ENCODE measurements around the gene GRIA3. TPM values are rescaled to one million over a fixed set of nuclear protein-coding genes. Genes with fewer than 3 reads are reported as not detected.

GRIA3 gene
- polyA plus RNA-seq, 1 experiment: 27.7 TPM

DNA sequence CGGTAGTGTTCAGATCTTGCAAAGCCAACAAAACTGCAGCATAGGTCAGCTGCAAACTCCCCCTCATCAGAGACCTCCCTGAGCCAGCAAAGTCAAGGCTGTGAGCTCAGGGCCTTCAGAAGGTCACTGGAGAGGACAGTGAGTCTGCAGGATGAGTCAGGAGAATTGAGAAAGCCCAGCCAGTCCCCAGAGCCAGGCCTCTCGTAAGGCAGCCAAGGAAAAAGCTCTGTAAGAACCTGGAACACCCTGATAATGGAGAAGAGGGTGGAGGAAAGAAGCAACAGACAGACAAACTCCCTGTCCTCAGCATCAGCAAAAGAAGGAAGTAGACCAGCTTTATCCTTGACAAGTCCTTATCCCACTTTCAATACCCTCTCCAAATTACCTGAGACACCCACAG, 33.0 kb downstream of the GRIA3 start:
- H3K4me3 ChIP-seq (ENCODE audit: low read depth, low read length): no peak overlapping the region
- no peaks in the 10 kb centered on the region for H3K27me3 ChIP-seq (ENCODE audit: control insufficient read depth, insufficient read depth, low read length)
- TF ChIP-seq, protein P1, sequence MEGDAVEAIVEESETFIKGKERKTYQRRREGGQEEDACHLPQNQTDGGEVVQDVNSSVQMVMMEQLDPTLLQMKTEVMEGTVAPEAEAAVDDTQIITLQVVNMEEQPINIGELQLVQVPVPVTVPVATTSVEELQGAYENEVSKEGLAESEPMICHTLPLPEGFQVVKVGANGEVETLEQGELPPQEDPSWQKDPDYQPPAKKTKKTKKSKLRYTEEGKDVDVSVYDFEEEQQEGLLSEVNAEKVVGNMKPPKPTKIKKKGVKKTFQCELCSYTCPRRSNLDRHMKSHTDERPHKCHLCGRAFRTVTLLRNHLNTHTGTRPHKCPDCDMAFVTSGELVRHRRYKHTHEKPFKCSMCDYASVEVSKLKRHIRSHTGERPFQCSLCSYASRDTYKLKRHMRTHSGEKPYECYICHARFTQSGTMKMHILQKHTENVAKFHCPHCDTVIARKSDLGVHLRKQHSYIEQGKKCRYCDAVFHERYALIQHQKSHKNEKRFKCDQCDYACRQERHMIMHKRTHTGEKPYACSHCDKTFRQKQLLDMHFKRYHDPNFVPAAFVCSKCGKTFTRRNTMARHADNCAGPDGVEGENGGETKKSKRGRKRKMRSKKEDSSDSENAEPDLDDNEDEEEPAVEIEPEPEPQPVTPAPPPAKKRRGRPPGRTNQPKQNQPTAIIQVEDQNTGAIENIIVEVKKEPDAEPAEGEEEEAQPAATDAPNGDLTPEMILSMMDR (IDR thresholded peaks at IDR 0.05; ENCODE audit: insufficient read depth, low read depth, low read length): no peak
- no peaks in the 10 kb centered on the region for H3K36me3 ChIP-seq (ENCODE audit: control insufficient read depth, insufficient read depth, low read length)
- ChIA-PET CTCF (no interaction called here), POLR2A (no interaction called here)
- peak; percentile 8 for DNase-seq (ENCODE audit: low read depth)

DNA sequence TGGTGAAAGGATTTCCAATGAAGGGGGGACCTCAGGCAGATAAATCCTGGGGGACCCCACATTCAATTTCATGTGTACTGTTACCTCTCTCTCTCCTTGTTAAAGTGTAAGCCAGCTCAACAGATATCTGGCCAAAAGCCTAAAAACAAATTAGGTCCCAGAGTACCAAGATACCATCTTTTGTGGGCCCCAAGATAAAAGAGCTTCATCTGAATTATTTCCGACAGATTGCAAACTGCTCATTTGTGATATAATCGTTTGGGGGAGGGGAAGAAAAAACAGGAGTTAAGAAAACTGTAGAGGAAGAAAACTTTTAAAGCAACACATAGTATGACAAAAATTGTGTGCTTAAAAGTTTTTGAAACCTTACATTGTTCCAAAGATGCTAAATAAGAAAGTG, 33.6 kb downstream of the GRIA3 start:
- TF ChIP-seq, protein P1 (IDR thresholded peaks at IDR 0.05; ENCODE audit: insufficient read depth, low read depth, low read length): no peak
- CTCF ChIA-PET: no interaction called here
- POLR2A ChIA-PET: no interaction called here
- H3K4me3 ChIP-seq (ENCODE audit: low read depth, low read length): no peak overlapping the region
- H3K36me3 ChIP-seq (ENCODE audit: control insufficient read depth, insufficient read depth, low read length): no peaks in the 10 kb centered on the region
- no peaks in the 10 kb centered on the region for H3K27me3 ChIP-seq (ENCODE audit: control insufficient read depth, insufficient read depth, low read length)
- DNase-seq (ENCODE audit: low read depth): no peak

DNA sequence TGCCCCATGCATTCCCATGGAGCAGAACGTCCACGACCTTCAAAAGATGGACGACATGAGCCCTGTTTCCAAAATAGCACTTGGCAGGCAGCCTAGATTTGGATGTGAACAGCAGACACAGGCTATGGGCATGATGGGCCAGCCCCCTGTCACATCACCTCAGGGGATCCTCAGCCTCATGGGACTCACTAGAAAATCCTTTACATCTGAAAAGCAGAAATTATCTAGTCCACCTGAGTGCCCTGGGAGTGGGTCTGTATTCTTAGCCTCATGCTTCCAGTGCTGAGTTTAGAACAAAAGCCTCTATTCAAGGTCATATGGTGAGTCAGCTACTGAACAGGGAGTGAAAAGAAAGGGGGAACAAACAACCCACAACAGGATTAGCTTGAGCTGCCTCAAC, 35.8 kb downstream of the GRIA3 start:
- H3K4me3 ChIP-seq (ENCODE audit: low read depth, low read length): no peak overlapping the region
- H3K27me3 ChIP-seq (ENCODE audit: control insufficient read depth, insufficient read depth, low read length): no peaks in the 10 kb centered on the region
- POLR2A ChIA-PET: no interaction called here
- no peaks in the 10 kb centered on the region for H3K36me3 ChIP-seq (ENCODE audit: control insufficient read depth, insufficient read depth, low read length)
- TF ChIP-seq, protein P1 (IDR thresholded peaks at IDR 0.05; ENCODE audit: insufficient read depth, low read depth, low read length): no peak
- CTCF ChIA-PET: no interaction called here
- DNase-seq (ENCODE audit: low read depth): no peak

DNA sequence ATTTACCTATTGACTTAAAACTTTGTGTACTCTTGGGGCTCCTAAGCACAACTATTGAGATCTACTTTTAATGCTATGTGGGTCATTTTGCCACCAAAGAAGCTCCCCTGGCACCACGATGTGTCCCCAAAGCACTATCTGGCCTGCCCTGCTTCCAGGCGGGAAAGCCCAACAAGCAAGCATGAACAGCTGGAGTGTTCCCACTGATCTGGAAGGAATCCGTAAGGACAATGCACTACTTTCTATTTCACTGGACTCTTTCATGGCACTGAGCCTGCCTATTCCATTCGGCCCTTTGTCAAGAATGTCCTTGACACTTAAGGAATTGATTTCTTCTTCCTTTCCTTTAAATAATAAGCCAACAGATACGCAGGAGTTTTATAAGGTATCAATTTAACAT, 38.8 kb downstream of the GRIA3 start:
- H3K4me3 ChIP-seq (ENCODE audit: low read depth, low read length): no peak overlapping the region
- ChIA-PET POLR2A (no interaction called here), CTCF (no interaction called here)
- no peak for DNase-seq (ENCODE audit: low read depth)
- H3K27me3 ChIP-seq (ENCODE audit: control insufficient read depth, insufficient read depth, low read length): no peaks in the 10 kb centered on the region
- H3K36me3 ChIP-seq (ENCODE audit: control insufficient read depth, insufficient read depth, low read length): no peaks in the 10 kb centered on the region
- TF ChIP-seq, protein P1 (IDR thresholded peaks at IDR 0.05; ENCODE audit: insufficient read depth, low read depth, low read length): no peak

DNA sequence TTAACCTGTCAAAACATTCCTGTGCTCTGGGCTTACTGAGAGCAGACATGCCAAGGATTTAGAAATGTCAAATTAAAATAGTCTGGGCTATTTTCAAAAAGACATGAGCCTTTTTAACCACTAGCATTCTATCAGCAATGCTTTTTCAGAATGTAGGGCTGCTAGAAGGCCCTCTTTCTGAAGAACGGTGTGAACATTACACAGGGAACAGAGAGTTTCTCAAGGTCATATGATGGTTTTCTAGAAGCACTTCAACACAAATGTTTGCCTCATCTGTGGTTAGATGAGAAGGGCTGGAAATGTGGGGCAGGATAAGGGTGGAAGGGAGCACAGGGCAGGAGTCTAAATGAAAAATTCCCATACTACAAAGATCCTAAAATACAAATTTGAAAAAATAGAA, 39.3 kb downstream of the GRIA3 start:
- POLR2A ChIA-PET: no interaction called here

More for the DNA sequence above, 39.3 kb downstream of the GRIA3 start:
- TF ChIP-seq, protein P1 (IDR thresholded peaks at IDR 0.05; ENCODE audit: insufficient read depth, low read depth, low read length): no peak
- Histone ChIP-seq H3K36me3 (ENCODE audit: control insufficient read depth, insufficient read depth, low read length) (no peaks in the 10 kb centered on the region), H3K4me3 (ENCODE audit: low read depth, low read length) (no peak overlapping the region), H3K27me3 (ENCODE audit: control insufficient read depth, insufficient read depth, low read length) (no peaks in the 10 kb centered on the region)
- CTCF ChIA-PET: no interaction called here
- no peak for DNase-seq (ENCODE audit: low read depth)

Measured in BJ (cell line).